Measurements from ENCODE around the gene EXD3.

GRCh38 chr9:137325799-137326198 is 97.2 kb downstream of the EXD3 start:
- TF ChIP-seq POLR2A (IDR thresholded peaks at IDR 0.05): no peak
- TF ChIP-seq, protein P1, sequence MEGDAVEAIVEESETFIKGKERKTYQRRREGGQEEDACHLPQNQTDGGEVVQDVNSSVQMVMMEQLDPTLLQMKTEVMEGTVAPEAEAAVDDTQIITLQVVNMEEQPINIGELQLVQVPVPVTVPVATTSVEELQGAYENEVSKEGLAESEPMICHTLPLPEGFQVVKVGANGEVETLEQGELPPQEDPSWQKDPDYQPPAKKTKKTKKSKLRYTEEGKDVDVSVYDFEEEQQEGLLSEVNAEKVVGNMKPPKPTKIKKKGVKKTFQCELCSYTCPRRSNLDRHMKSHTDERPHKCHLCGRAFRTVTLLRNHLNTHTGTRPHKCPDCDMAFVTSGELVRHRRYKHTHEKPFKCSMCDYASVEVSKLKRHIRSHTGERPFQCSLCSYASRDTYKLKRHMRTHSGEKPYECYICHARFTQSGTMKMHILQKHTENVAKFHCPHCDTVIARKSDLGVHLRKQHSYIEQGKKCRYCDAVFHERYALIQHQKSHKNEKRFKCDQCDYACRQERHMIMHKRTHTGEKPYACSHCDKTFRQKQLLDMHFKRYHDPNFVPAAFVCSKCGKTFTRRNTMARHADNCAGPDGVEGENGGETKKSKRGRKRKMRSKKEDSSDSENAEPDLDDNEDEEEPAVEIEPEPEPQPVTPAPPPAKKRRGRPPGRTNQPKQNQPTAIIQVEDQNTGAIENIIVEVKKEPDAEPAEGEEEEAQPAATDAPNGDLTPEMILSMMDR (IDR thresholded peaks at IDR 0.05): no peak
